ENCODE measurements around the gene FGF11. TPM values are rescaled to one million over a fixed set of nuclear protein-coding genes. Genes with fewer than 3 reads are reported as not detected.
A peak's percentile ranks its signal among the peaks of the same experiment; 100 is the strongest.

Gene FGF11
- polyA plus RNA-seq, 1 of the 3 experiments (the other 2 are of a cell fraction), result 1.9 TPM

DNA sequence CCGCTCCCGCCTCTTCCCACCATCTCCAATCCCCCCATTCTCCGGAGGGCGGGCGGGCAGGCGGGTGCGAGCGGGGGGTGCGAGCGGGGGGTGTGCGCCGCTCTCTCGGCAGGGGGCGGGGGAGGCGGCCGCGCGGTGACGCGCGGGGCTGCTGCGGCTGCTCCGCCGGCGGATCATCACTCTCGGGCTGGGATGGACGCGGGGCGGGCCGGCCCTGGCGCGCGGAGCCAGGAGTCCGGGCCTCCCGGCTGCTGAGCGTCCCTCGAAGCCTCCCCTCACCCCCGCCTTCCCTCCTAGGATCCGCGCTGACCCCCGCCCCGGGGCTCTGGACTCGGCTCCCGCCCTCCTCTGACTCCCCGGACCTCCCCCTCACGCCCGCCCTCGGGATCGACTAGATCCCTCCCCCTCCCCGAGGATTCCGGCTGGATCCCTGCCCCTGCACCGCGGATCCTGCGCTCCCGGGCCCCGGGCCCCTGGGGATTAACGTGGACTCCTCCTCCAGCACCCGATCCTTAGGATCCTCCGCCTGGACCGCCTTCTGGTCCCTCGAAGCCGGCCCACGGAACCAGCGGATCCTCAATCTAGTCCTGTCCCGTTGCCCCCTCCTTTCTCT lies 34.5 kb upstream of the FGF11 start:
- TF ChIP-seq PBX3 (IDR thresholded peaks at IDR 0.05), result no peak
- no peak for TF ChIP-seq NFIC (IDR thresholded peaks at IDR 0.05; ENCODE audit: borderline replicate concordance)
- TF ChIP-seq TEAD4 (IDR thresholded peaks at IDR 0.05; ENCODE audit: borderline replicate concordance, insufficient read depth), result no peak
- TF ChIP-seq CHD2 (IDR thresholded peaks at IDR 0.05; ENCODE audit: low read length, partially characterized antibody), result no peak
- no peak for TF ChIP-seq TCF12 (IDR thresholded peaks at IDR 0.05)
- no peak for TF ChIP-seq POLR2AphosphoS5 (IDR thresholded peaks at IDR 0.05; ENCODE audit: low read depth, low read length)
- no peak for TF ChIP-seq RAD21 (IDR thresholded peaks at IDR 0.05; ENCODE audit: low read length)
- no peak for TF ChIP-seq EZH2phosphoT487 (IDR thresholded peaks at IDR 0.05; ENCODE audit: borderline replicate concordance, low read depth)
- no peak for TF ChIP-seq JUND (IDR thresholded peaks at IDR 0.05)
- TF ChIP-seq RXRA (IDR thresholded peaks at IDR 0.05; ENCODE audit: borderline replicate concordance, low read depth), result no peak
- no peak for TF ChIP-seq RCOR1 (IDR thresholded peaks at IDR 0.05; ENCODE audit: low read length)
- 0 out of 2 replicates have a peak, but pooled peaks have one; percentile 64 for TF ChIP-seq TAF1 (IDR thresholded peaks at IDR 0.05; ENCODE audit: borderline replicate concordance, low read depth, low read length)
- no peak for TF ChIP-seq RFX5 (IDR thresholded peaks at IDR 0.05; ENCODE audit: low read length)
- TF ChIP-seq, protein P1, sequence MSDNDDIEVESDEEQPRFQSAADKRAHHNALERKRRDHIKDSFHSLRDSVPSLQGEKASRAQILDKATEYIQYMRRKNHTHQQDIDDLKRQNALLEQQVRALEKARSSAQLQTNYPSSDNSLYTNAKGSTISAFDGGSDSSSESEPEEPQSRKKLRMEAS (IDR thresholded peaks at IDR 0.05; ENCODE audit: low read depth), result no peak
- TF ChIP-seq SMC3 (IDR thresholded peaks at IDR 0.05; ENCODE audit: low read depth, low read length), result no peak
- TF ChIP-seq, protein P2, sequence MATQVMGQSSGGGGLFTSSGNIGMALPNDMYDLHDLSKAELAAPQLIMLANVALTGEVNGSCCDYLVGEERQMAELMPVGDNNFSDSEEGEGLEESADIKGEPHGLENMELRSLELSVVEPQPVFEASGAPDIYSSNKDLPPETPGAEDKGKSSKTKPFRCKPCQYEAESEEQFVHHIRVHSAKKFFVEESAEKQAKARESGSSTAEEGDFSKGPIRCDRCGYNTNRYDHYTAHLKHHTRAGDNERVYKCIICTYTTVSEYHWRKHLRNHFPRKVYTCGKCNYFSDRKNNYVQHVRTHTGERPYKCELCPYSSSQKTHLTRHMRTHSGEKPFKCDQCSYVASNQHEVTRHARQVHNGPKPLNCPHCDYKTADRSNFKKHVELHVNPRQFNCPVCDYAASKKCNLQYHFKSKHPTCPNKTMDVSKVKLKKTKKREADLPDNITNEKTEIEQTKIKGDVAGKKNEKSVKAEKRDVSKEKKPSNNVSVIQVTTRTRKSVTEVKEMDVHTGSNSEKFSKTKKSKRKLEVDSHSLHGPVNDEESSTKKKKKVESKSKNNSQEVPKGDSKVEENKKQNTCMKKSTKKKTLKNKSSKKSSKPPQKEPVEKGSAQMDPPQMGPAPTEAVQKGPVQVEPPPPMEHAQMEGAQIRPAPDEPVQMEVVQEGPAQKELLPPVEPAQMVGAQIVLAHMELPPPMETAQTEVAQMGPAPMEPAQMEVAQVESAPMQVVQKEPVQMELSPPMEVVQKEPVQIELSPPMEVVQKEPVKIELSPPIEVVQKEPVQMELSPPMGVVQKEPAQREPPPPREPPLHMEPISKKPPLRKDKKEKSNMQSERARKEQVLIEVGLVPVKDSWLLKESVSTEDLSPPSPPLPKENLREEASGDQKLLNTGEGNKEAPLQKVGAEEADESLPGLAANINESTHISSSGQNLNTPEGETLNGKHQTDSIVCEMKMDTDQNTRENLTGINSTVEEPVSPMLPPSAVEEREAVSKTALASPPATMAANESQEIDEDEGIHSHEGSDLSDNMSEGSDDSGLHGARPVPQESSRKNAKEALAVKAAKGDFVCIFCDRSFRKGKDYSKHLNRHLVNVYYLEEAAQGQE (IDR thresholded peaks at IDR 0.05; ENCODE audit: low read depth, low read length), result no peak
- TF ChIP-seq GATA2 (CRISPR knock-in tag; IDR thresholded peaks at IDR 0.05), result no peak
- no peak for TF ChIP-seq USF1 (IDR thresholded peaks at IDR 0.05; ENCODE audit: borderline replicate concordance, low read depth)
- no peak for TF ChIP-seq ELF1 (IDR thresholded peaks at IDR 0.05)
- no peak for TF ChIP-seq MXI1 (IDR thresholded peaks at IDR 0.05; ENCODE audit: low read depth, low read length)
- TF ChIP-seq EP300 (IDR thresholded peaks at IDR 0.05; ENCODE audit: borderline replicate concordance in 1 of 2, low read depth in 1 of 2, low read length in 1 of 2), result 0 out of 4 replicates have a peak, but pooled peaks of 1 of the 2 experiments have one; percentile 0
- peak; percentile 29; the same call in 1 of the 2 replicates for TF ChIP-seq NRF1 (IDR thresholded peaks at IDR 0.05; ENCODE audit: low read depth, low read length)
- no peak for TF ChIP-seq IRF3 (IDR thresholded peaks at IDR 0.05; ENCODE audit: low read depth, low read length)
- TF ChIP-seq SIN3A (IDR thresholded peaks at IDR 0.05; ENCODE audit: borderline replicate concordance, low read depth, low read length), result 0 out of 2 replicates have a peak, but pooled peaks have one; percentile 13
- H3K36me3 ChIP-seq (replicated peaks in 1 of 2; ENCODE audit: control insufficient read depth in 1 of 2, insufficient read depth in 2 of 2, low read length in 1 of 2), result peaks cover 13 to 18% of the 10 kb centered on the region in 2 experiments
- H3K9me3 ChIP-seq, result no peaks in the 10 kb centered on the region
- peaks cover 11% of the 10 kb centered on the region; the same call in 1 of the 2 replicates for H4K20me1 ChIP-seq (ENCODE audit: insufficient read depth)
- peak; percentile 89 for DNase-seq
- 1% methylated on average over 31 of the region's 65 CpGs for WGBS (ENCODE audit: low lambda C conversion rate)
- no peaks in the 10 kb centered on the region for H3K9me2 ChIP-seq
- POLR2A ChIA-PET, result interaction anchor here (0.7 to 1.5 kb wide), 9 partner anchors 11 to 228 kb away, joined by 3 to 13 read pairs (median 4); partner anchors contain the start of genes FGF11, MPDU1, NEURL4 and PLSCR3
- peak overlapping the region; percentile 100 for H3K4me2 ChIP-seq
- peaks cover 16% of the 10 kb centered on the region for H3F3A ChIP-seq (replicated peaks; ENCODE audit: insufficient read depth)
- peak overlapping the region; percentile 76 to 88 for H3K27ac ChIP-seq (ENCODE audit: low read depth in 2 of 2, low read length in 1 of 2)
- H3K4me3 ChIP-seq (ENCODE audit: low read depth in 2 of 2, low read length in 1 of 2), result peak overlapping the region; percentile 78 to 91
- no peaks in the 10 kb centered on the region for H3K27me3 ChIP-seq (ENCODE audit: insufficient read depth)
- H3K4me1 ChIP-seq (ENCODE audit: control insufficient read depth in 1 of 2, insufficient read depth in 2 of 2, low read depth in 1 of 2, low read length in 1 of 2), result peaks cover 5 to 21% of the 10 kb centered on the region in 2 experiments; a peak in 2 of 4 replicates
- CTCF ChIA-PET, result interaction anchor here (0.6 to 4.9 kb wide), 6 partner anchors 10 to 263 kb away, joined by 3 to 28 read pairs (median 4); partner anchors contain the start of gene TMEM95
- peak overlapping the region; percentile 94 for H3K9ac ChIP-seq
- H2AFZ ChIP-seq (ENCODE audit: low read depth), result peak overlapping the region; percentile 66
- H3K79me2 ChIP-seq (ENCODE audit: insufficient read depth), result peaks cover 49% of the 10 kb centered on the region

All from SK-N-SH (cell line).